ENCODE measurements around the gene NT5E.

DNA sequence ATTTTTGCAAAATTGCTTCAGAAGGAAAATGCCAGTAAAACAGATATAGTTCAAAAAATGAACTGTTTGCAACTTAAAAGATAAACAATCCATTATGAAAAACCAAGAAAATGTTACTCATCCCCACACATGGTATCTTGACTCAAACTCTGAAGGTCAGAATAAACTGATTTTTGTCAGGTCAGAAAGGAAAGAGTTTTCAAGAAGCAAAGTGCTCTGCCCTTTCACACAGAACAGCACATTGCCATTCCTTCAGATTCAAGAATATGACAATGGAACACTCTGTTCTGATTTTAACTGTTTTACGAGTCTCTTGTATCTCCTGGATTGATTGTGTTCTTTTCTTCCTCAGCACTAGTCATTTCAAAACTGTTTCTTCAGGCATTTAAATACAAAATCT lies 33.8 kb upstream of the NT5E start:
- TF ChIP-seq GATA3 (IDR thresholded peaks at IDR 0.05; ENCODE audit: low read depth, low read length) = no peak
- no peak for TF ChIP-seq GATA2 (IDR thresholded peaks at IDR 0.05; ENCODE audit: low read depth, low read length)

Measured in SH-SY5Y (cell line).